Hematopoietic multipotent progenitor cell treated with erythropoietin and hydrocortisone succinate and interleukin-3 and kit ligand, for 17 days (in vitro differentiated cells): ENCODE results near the gene SLC16A13.
"Not testable (repeated sequence)": the region's sequence is repeated elsewhere in the genome, so short reads cannot be mapped to it uniquely, and the experiment has no call there.

Experiments used
- DNase-seq: peaks from one replicate; pipeline ENCODE4 v3.0.0-alpha.2; 2015; ENCODE audit warnings: low spot score

Gene SLC16A13

GRCh38 chr17:7063518-7064094, 27.8 kb downstream of the SLC16A13 start:
- DNase-seq = no peak

DNA sequence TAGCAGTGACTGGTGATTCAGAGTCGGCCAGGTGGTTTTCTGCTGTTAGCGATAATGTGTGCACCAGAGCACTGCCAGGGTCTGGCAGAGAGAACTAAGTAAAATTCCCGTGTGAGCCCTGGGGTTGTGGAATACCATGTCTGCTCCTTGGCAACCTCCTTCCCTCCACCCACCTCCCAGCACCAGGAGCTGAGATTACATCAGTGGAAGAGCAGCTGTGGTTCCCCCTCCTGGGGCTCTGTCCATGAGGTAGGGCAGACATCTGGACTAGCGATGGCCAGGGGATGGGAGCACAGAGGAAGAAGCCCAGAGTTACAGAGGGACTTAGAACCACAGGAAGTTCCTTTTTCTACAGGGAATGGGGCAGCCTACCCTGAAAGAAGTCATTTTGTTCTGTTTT, 28.4 kb downstream of the SLC16A13 start:
- no peak for DNase-seq

DNA sequence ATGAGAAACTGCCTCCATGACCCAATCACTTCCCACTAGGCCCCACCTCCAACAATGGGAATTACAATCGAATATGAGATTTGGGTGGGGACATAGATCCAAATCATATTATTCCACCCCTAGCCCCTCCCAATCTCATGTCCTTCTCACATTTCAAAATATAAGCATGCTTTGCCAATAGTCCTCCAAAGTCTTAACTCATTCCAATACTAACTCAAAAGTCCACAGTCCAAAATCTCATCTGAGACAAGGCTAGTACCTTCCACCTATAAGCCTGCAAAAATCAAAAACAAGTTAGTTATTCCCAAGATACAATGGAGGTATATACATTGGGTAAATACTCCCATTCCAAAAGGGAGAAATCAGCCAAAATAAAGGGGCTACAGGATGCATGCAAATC, 31.4 kb downstream of the SLC16A13 start:
- no peak for DNase-seq

DNA sequence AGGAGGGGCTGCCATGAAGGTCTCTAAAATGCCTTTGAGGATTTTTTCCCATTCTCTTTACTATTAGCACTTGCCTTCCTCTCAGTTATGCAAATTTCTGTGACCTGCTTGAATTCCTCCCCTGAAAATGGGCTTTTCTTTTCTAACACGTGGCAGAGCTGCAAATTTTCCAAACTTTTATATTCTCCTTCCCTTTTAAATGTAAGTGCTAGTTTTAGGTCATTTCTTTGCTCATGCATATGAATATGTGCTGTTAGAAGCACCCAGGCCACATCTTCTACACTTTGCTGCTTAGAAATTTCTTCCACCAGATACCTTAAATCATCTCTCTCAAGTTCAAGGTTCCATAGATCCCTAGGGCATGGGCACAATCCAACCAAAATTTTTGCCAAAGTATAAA, 32.5 kb downstream of the SLC16A13 start:
- DNase-seq = no peak

- DNase-seq = no peak
These were observed 34.9 kb downstream of the SLC16A13 start for GRCh38 chr17:7070712-7071111.

GRCh38 chr17:7072406-7072805, 36.6 kb downstream of the SLC16A13 start:
- DNase-seq = no peak

DNA sequence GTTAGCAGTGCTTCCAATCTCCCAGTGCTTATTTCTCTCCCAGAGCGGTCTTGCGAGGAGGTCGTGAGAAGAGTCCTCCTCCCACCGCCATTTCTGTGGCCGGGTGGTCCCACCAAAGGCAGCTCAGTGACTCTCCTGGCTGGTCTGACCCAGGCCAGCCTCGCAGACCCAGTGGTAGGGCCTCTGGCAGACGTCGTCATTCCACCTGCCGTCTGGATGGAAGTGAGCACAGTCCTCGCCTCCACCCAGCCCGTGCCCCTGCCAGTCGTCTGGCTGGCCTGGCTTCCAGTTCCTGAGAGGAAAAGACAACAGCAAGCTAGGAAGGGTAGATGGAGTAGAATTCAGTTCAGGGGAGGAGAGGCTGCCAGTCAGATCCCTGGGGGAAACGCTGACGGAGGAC, 39.1 kb downstream of the SLC16A13 start:
- no peak for DNase-seq

- no peak for DNase-seq
These were observed 42.2 kb downstream of the SLC16A13 start for GRCh38 chr17:7077911-7078546.

DNA sequence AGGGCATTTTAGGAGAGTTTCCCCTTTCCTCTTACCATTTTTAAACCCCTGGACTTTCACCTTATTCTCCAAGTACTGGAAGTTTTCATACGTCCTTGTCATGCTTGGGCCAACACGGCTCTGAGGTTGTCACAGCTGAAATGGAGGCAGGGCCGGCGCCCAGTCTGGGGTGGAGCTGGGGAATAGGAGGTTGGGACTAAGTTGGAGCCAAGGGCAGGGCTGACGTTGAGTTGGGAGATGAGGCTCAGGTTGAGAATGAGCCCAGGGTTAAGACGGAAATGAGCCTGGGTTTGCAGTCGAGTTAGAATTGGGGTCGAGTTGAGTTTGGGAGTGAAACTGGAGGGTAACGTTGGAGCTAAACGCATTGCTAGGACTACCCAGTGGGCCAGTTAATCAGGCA, 42.9 kb downstream of the SLC16A13 start:
- no peak for DNase-seq

DNA sequence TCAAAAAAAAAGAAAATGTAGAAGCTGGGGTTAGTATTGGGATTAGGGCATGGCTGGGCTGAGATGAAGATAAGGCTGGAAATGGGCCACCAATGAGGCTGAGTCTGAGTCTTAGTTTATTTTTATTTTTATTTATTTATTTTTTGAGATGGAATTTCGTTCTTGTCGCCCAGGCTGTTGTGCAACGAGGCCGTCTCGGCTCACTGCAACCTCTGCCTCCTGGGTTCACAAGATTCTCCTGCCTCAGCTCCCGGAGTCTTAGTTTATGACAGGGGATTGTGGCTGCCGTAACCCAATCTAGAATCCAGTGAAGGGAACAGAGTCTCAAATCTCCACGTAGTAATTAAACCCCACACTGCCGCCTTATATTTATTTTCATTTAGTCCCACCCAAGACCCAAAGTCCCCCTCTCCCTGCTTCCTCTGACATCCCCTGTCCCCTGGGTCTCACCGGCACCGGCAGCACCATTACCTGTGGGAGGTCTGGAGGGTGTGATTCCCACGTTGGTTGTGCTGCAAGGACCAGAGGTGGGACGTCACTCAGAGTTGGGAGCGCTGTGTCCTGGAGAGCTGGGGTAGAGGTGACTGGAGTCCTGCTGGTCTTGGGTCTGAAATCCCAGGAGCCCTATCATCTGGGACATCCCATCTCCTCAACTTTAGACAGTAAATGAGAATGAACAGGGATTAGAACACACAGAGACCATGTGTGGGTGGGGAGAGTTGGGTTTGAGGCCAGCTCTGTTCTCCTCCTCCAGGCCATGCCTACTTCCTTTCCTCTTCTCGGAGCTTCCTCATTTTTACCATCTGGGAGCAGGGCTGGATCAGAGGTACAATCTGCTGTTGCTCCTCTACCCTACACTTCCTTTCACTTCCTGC, 44.0 kb downstream of the SLC16A13 start, which contains the start of gene CLEC10A:
Gene CLEC10A (minus strand): TSS at position 671 of the 875 bp plus-strand sequence. CDS start 1,439 bp downstream, outside the sequence.
- no peak for DNase-seq

DNA sequence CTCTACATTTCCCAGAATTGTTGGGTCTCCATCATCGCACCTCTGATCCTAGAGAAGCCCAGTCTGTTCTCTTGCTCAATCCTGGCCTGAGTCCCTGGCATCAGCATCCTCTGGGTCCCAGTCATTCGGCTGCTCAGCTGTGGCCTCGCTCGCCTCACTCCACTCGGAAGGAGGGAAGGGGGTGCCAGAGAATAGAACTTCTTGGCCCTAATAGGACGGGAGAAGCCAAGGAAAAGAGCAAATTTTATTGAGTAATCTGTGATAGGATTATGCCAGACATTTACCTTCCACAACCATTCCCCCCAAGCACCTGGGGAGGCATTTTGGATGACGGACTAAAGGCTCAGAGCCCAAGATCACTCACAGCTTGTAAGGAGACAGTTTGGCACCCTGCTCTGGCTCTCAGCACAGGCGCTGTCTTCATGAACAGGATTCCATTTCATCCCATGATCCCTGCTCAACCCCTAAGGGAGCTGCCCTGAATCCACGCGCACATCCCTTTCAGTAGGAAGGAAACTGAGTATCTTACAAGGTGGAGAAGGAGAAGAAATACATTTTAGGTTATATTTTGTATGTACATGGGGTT, 44.7 kb downstream of the SLC16A13 start:
- no peak for DNase-seq

DNA sequence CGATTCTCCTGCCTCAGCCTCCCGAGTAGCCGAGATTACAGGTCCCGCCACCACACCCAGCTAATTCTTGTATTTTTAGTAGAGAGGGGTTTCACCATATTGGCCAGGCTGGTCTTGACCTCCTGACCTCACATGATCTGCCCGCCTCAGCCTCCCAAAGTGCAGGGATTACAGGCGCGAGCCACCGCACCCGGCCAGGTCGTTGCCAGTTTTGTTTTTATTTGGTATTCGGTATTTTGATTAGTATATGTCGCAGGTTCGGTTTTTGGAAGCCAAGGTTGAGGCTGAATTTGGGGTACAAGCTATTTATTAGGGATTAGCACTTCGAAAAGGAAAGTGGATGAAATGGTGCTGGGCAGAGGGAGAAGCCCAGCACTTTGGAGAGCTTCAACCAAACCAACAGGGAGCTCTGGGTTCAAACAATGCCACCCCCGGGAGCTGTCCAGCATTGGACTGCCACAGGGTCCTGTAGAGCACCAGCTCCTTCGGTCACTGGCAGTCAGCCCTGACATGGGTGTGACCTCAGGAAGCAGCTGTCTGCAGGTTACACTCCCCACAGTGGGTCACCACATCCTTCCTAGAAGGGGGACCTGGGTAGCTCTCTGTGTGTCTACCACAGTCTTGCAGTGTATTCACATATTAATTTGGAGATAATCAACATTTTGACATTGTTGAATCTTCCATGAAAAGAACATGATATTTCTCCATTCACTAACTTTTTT, 45.7 kb downstream of the SLC16A13 start:
- no peak for DNase-seq

DNA sequence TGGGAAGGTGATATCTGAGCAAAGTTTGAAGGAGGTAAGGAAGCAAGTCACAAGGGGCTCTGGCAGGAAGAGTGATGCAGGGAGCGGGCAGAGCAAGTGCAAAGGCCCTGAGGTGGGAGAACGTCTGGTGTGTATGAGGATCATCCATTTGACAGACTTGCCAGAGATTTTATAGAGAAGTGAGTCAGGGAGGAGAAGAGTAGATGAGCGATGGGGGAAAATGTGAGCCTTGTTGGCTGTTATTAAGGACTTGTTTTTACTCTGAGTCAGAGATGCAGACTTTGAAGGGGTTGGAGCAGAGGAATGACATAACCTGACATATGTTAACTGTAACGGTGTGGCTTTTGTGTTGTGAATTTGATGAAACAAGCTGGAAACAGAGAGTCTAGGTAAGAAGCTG, 47.8 kb downstream of the SLC16A13 start:
- no peak for DNase-seq

GRCh38 chr17:7084088-7084487, 48.3 kb downstream of the SLC16A13 start:
- no peak for DNase-seq

DNA sequence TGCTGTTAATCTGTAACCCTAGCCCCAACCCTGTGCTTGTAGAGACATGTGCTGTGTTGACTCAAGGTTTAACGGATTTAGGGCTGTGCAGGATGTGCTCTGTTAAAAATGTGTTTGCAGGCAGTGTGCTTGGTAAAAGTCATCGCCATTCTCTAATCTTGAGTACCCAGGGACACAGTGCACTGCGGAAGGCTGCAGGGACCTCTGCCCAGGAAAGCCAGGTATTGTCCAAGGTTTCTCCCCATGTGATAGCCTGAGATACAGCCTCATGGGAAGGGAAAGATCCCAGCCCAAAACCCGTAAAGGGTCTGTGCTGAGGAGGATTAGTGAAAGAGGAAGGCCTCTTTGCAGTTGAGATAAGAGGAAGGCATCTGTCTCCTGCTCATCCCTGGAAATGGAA, 52.6 kb downstream of the SLC16A13 start:
- DNase-seq = not testable (repeated sequence)

DNA sequence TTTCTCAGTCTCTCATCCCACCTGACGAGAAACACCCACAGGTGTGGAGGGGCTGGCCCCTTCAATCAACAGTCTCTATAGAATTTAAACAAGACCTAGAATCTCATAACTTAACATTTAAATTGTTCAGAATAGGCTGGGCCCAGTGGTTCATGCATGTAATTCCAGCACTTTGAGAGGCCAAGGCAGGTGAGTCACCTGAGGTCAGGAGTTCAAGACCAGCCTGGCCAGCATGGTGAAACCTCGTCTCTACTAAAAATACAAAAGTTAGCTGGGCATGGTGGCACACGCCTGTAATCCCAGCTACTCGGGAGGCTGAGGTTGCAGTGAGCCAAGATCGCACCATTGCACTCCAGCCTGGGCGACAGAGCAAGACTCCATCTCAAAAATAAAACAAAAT, 53.8 kb downstream of the SLC16A13 start:
- DNase-seq = not testable (repeated sequence)
